ENCODE measurements around the gene CARD14.

The CARD14 gene

GRCh38 chr17:80141463-80142165 is 28.2 kb upstream of the CARD14 start:
- TF ChIP-seq CTCF (conservative IDR thresholded peaks at IDR 0.05; ENCODE audit: low read length): no peak
- no peak for DNase-seq (ENCODE audit: low read depth)
- H3K4me3 ChIP-seq (ENCODE audit: low read length): no peak overlapping the region

GRCh38 chr17:80142929-80143328 is 26.9 kb upstream of the CARD14 start:
- no peak overlapping the region for H3K4me3 ChIP-seq (ENCODE audit: low read length)
- no peak for DNase-seq (ENCODE audit: low read depth)
- no peak for TF ChIP-seq CTCF (conservative IDR thresholded peaks at IDR 0.05; ENCODE audit: low read length)

- TF ChIP-seq CTCF (conservative IDR thresholded peaks at IDR 0.05; ENCODE audit: low read length): no peak
- H3K4me3 ChIP-seq (ENCODE audit: low read length): peak overlapping the region; percentile 95
- no peak for DNase-seq (ENCODE audit: low read depth)
Measured at GRCh38 chr17:80145076-80146075, 24.5 kb upstream of the CARD14 start.

GRCh38 chr17:80146121-80147034 is 23.5 kb upstream of the CARD14 start:
- H3K4me3 ChIP-seq (ENCODE audit: low read length): peak overlapping the region; percentile 95
- DNase-seq (ENCODE audit: low read depth): peak; percentile 24
- TF ChIP-seq CTCF (conservative IDR thresholded peaks at IDR 0.05; ENCODE audit: low read length): no peak

GRCh38 chr17:80147035-80147822 is 22.6 kb upstream of the CARD14 start, which contains the start of gene EIF4A3:
Gene EIF4A3, minus strand, starts transcription at chr17:80147128. Its CDS starts 167 bp downstream, at chr17:80146961.
- no peak for TF ChIP-seq CTCF (conservative IDR thresholded peaks at IDR 0.05; ENCODE audit: low read length)
- DNase-seq (ENCODE audit: low read depth): peak; percentile 99
- H3K4me3 ChIP-seq (ENCODE audit: low read length): peak within 1 kb of the TSS; percentile 95

GRCh38 chr17:80151333-80151732 is 18.5 kb upstream of the CARD14 start:
- no peak overlapping the region for H3K4me3 ChIP-seq (ENCODE audit: low read length)
- peak; percentile 74 for DNase-seq (ENCODE audit: low read depth)
- no peak for TF ChIP-seq CTCF (conservative IDR thresholded peaks at IDR 0.05; ENCODE audit: low read length)
